Osteoblast (primary cell): Measurements from ENCODE around the gene CYP2W1. TPM values are rescaled to one million over a fixed set of nuclear protein-coding genes. Genes with fewer than 3 reads are reported as not detected.

Source experiments
- DNase-seq: peaks from one replicate; pipeline ENCODE4 v3.0.0; 2011; ENCODE audit warnings: low spot score, mixed read lengths; ENCODE audit not compliant: insufficient read length; ENCODE audit errors: missing footprints
- H2AFZ ChIP-seq: 2 replicates; pipeline ENCODE4 v1.6.0; 2011; ENCODE audit warnings: mild to moderate bottlenecking, low read length
- H3K27ac ChIP-seq: 2 replicates; pipeline ENCODE4 v1.5.1; 2011; ENCODE audit warnings: mild to moderate bottlenecking, low read depth, low read length, moderate library complexity
- H3K27me3 ChIP-seq: 2 replicates; pipeline ENCODE4 v1.6.0; 2012; ENCODE audit warnings: mild to moderate bottlenecking, control low read depth, inconsistent platforms, low read length, moderate library complexity; ENCODE audit not compliant: insufficient read depth
- H3K36me3 ChIP-seq: 2 replicates; pipeline ENCODE4 v1.5.1; 2011; ENCODE audit warnings: mild to moderate bottlenecking, low read length, control low read depth, moderate library complexity; ENCODE audit not compliant: insufficient read depth
- H3K4me1 ChIP-seq: 2 replicates; pipeline ENCODE4 v1.5.1; 2011; ENCODE audit warnings: mild to moderate bottlenecking, low read length, control low read depth, moderate library complexity; ENCODE audit not compliant: insufficient read depth
- H3K4me2 ChIP-seq: 2 replicates; pipeline ENCODE4 v1.6.0; 2011; ENCODE audit warnings: mild to moderate bottlenecking, low read length; ENCODE audit not compliant: insufficient read depth
- H3K4me3 ChIP-seq: fragments of 200-600 bp; sonication (generic); 3 replicates; pipeline ENCODE4 v1.5.1; 2012; ENCODE audit warnings: mild to moderate bottlenecking, low read length, inconsistent platforms; ENCODE audit not compliant: insufficient read depth
- H3K79me2 ChIP-seq: 2 replicates; pipeline ENCODE4 v1.6.0; 2012; ENCODE audit warnings: mild to moderate bottlenecking, low read length, control low read depth, inconsistent platforms; ENCODE audit not compliant: insufficient read depth
- H3K9me3 ChIP-seq: 2 replicates; pipeline ENCODE4 v1.5.1; 2011; ENCODE audit warnings: low read depth, low read length, control low read depth
- H4K20me1 ChIP-seq: 2 replicates; pipeline ENCODE4 v1.6.0; 2012; ENCODE audit warnings: mild to moderate bottlenecking, low read length, control low read depth; ENCODE audit not compliant: insufficient read depth
- total RNA-seq: library from RNA; depleted of rRNA; stranded (reverse); fragments of >200 nt; gene quantifications from 2 replicates; pipeline ENCODE4 v1.2.3, GENCODE V29; 2012
- TF ChIP-seq, protein P1 (sequence below): IDR thresholded peaks from 2 replicates; pipeline ENCODE4 v1.5.1; 2011; ENCODE audit warnings: mild to moderate bottlenecking, low read depth, low read length, moderate library complexity; ENCODE audit errors: extremely low read depth

CYP2W1 gene
- total RNA-seq, 1 donor, result not detected

DNA sequence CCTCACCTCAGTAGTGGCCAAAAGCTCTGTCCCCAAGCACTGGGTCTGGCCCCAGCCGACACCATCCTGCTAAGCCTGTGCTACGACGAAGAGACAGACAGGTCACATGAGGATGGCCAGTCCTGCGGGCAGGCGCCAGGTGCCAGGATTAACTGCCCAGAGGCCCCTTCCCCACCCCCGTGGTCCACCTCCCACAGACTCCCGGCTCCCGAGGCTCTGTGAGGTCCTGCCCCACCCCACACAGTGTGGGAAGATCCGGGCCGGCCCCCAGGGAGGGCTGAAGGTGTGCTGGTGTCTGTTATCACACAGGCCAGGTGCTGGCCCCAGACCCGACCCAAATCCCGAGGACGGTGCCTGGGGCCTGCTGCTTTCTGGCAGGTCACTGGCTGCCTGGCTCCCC lies 27.2 kb downstream of the CYP2W1 start:
- Histone ChIP-seq H3K4me3 (no peak overlapping the region), H3K36me3 (peaks cover 8% of the 10 kb centered on the region), H3K9me3 (no peaks in the 10 kb centered on the region), H2AFZ (no peak overlapping the region), H3K79me2 (peaks cover 58% of the 10 kb centered on the region), H3K27ac (no peak overlapping the region), H3K4me1 (no peaks in the 10 kb centered on the region), H3K27me3 (no peaks in the 10 kb centered on the region), H3K4me2 (no peak overlapping the region), H4K20me1 (peaks cover 59% of the 10 kb centered on the region)
- DNase-seq, result no peak
- TF ChIP-seq, protein P1, sequence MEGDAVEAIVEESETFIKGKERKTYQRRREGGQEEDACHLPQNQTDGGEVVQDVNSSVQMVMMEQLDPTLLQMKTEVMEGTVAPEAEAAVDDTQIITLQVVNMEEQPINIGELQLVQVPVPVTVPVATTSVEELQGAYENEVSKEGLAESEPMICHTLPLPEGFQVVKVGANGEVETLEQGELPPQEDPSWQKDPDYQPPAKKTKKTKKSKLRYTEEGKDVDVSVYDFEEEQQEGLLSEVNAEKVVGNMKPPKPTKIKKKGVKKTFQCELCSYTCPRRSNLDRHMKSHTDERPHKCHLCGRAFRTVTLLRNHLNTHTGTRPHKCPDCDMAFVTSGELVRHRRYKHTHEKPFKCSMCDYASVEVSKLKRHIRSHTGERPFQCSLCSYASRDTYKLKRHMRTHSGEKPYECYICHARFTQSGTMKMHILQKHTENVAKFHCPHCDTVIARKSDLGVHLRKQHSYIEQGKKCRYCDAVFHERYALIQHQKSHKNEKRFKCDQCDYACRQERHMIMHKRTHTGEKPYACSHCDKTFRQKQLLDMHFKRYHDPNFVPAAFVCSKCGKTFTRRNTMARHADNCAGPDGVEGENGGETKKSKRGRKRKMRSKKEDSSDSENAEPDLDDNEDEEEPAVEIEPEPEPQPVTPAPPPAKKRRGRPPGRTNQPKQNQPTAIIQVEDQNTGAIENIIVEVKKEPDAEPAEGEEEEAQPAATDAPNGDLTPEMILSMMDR, result no peak

DNA sequence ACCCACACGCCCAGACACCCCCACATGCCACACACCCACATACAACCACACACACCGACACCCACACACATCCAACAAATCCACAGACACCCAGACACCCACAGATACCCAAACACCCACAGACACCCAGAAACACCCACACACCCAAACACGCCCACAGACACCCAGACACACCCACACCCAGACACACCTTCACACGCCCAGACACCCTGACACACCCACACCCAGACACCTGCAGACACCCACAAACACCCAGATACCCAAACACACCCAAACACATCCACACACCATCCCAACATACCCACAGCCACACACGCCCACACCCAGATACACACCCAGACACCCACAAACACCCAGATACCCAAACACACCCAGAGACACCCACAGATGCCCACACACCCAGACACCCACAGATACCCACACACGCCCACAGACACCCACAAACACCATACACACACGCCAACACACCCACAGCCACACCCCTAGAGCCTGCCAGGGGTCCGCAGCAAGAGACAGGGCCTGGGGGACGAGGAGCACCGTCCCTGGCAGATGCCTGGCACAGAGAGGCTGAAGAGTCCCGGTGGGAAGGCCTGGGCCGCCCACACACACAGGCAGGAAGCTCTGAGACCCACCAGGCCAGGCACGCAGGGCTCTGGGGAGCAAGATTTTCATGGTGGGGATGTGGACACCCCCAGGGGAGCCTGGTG lies 28.5 kb downstream of the CYP2W1 start:
- no peak for DNase-seq
- Histone ChIP-seq H2AFZ (no peak overlapping the region), H4K20me1 (peaks cover 62% of the 10 kb centered on the region), H3K79me2 (peaks cover 65% of the 10 kb centered on the region), H3K9me3 (no peaks in the 10 kb centered on the region), H3K4me2 (no peak overlapping the region), H3K27me3 (no peaks in the 10 kb centered on the region), H3K27ac (no peak overlapping the region), H3K36me3 (peaks cover 8% of the 10 kb centered on the region), H3K4me3 (no peak overlapping the region), H3K4me1 (no peaks in the 10 kb centered on the region)
- TF ChIP-seq, protein P1, result no peak

DNA sequence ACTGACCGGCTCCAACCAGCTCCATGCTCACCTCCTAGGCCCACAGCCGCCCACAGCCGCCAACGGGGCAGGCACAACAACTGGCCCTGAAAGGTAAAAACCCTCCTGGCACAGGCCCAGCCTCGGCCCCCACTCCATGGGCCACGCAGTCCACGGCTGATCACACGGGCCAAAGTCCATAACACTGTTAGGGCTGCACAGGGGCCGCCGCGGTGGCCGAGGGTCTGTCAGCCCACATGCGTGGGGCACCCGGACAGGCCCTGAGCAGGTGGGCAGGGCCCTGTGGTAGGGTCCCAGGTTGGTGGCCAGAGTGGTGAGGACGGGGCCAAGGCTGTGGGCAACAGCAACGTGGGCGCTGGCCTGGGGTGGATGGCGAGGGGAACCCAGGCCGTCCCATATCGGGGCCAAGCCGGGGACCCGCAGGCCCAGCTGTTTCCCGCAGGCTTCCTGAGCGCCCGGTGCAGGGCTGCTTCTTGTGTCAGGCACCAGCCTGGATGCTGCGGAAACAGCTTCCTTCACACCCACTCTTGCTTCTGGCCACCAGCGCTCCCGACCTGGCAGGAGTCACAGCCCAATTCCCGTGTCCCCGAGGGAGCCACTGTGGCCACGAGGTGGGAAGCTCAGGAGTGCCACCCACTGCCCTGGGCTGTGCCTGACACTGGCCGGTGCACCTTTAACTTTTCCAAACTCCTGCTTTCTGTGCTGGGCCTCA lies 29.2 kb downstream of the CYP2W1 start:
- Histone ChIP-seq H4K20me1 (peaks cover 62% of the 10 kb centered on the region), H3K36me3 (peaks cover 8% of the 10 kb centered on the region), H3K4me2 (no peak overlapping the region), H3K27me3 (no peaks in the 10 kb centered on the region), H3K4me1 (no peaks in the 10 kb centered on the region), H3K9me3 (no peaks in the 10 kb centered on the region), H3K79me2 (peaks cover 72% of the 10 kb centered on the region), H3K4me3 (no peak overlapping the region), H3K27ac (no peak overlapping the region), H2AFZ (no peak overlapping the region)
- DNase-seq, result no peak
- TF ChIP-seq, protein P1, result no peak

DNA sequence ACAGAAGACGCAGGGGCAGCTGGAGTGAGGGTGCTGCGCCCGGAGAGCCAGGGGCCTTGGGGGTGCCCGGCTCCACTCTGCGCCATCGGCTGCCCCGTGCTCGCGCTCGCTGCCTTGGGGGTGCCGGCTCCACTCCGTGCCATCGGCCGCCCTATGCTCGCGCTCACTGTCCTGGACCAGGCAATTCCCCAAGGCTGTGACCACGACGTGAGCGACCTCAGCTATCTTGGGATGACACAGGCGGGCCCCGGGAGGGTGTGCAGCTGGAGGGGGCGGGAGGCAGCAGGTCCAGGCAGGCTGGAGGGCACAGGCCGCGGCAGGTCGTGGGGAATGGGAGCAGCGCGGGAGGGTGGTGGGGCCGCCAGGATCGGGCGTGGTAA lies 29.7 kb downstream of the CYP2W1 start:
- no peaks in the 10 kb centered on the region for H3K4me1 ChIP-seq
- no peaks in the 10 kb centered on the region for H3K9me3 ChIP-seq
- H3K79me2 ChIP-seq, result peaks cover 76% of the 10 kb centered on the region
- peaks cover 8% of the 10 kb centered on the region for H3K36me3 ChIP-seq
- peaks cover 62% of the 10 kb centered on the region for H4K20me1 ChIP-seq
- TF ChIP-seq, protein P1, result no peak
- no peaks in the 10 kb centered on the region for H3K27me3 ChIP-seq
- DNase-seq, result no peak
- no peak overlapping the region for H3K4me3 ChIP-seq
- H2AFZ ChIP-seq, result no peak overlapping the region
- H3K4me2 ChIP-seq, result no peak overlapping the region
- H3K27ac ChIP-seq, result no peak overlapping the region
